ENCODE results near the gene CCDC80. TPM values are rescaled to one million over a fixed set of nuclear protein-coding genes. Genes with fewer than 3 reads are reported as not detected.

CCDC80 gene
- total RNA-seq, 1 donor from 2014 or later = 0.23 TPM

DNA sequence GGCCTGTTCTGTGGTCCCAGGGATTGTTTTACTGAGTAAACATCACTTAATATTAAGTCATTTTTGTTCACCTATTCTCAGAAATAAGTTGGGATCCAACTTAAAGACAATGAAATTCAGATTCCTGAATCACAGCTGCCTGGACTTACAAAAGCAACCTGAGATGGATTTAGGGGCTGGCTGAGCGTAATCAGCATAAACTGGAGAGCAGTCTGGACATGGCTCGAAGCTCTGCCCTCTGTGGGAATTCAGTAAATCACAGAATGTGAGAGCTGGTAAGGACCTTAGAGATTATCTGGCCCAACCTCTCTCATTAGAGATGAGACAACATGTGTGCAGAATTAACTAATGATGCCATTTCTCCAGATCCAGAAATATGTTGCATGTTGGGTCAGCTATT is 23.7 kb downstream of the CCDC80 start:
- intact Hi-C loops (cut with micrococcal nuclease) = no loop called here
- DNase-seq (ENCODE audit: low spot score) = no peak
- Mint-ChIP-seq H3K27me3 (ENCODE audit: insufficient read depth) (peaks cover 1% of the 10 kb centered on the region), H3K36me3 (ENCODE audit: low read depth) (peaks cover 2% of the 10 kb centered on the region), H3K27ac (no peak overlapping the region), H3K4me1 (ENCODE audit: low read depth) (peaks cover 14% of the 10 kb centered on the region), H3K9me3 (no peaks in the 10 kb centered on the region), H3K4me3 (no peak overlapping the region)

GRCh38 chr3:112615989-112616731 is 24.8 kb downstream of the CCDC80 start:
- H3K4me3 Mint-ChIP-seq = no peak overlapping the region
- intact Hi-C loops (cut with micrococcal nuclease) = no loop called here
- no peak for DNase-seq (ENCODE audit: low spot score)
- peaks cover 14% of the 10 kb centered on the region for H3K4me1 Mint-ChIP-seq (ENCODE audit: low read depth)
- H3K9me3 Mint-ChIP-seq = no peaks in the 10 kb centered on the region
- peaks cover 2% of the 10 kb centered on the region for H3K36me3 Mint-ChIP-seq (ENCODE audit: low read depth)
- no peak overlapping the region for H3K27ac Mint-ChIP-seq
- peaks cover 2% of the 10 kb centered on the region for H3K27me3 Mint-ChIP-seq (ENCODE audit: insufficient read depth)

- intact Hi-C loops (cut with micrococcal nuclease) = no loop called here
- Mint-ChIP-seq H3K9me3 (no peaks in the 10 kb centered on the region), H3K36me3 (ENCODE audit: low read depth) (peaks cover 2% of the 10 kb centered on the region), H3K4me1 (ENCODE audit: low read depth) (peaks cover 7% of the 10 kb centered on the region), H3K27ac (no peak overlapping the region), H3K27me3 (ENCODE audit: insufficient read depth) (peaks cover 7% of the 10 kb centered on the region), H3K4me3 (no peak overlapping the region)
- no peak for DNase-seq (ENCODE audit: low spot score)
Observed at GRCh38 chr3:112611752-112612515, 29.0 kb downstream of the CCDC80 start.

- no peak for DNase-seq (ENCODE audit: low spot score)
- intact Hi-C loops (cut with micrococcal nuclease) = no loop called here
- peaks cover 5% of the 10 kb centered on the region for H3K4me1 Mint-ChIP-seq (ENCODE audit: low read depth)
- no peak overlapping the region for H3K27ac Mint-ChIP-seq
- H3K27me3 Mint-ChIP-seq (ENCODE audit: insufficient read depth) = peaks cover 7% of the 10 kb centered on the region
- no peak overlapping the region for H3K4me3 Mint-ChIP-seq
- H3K36me3 Mint-ChIP-seq (ENCODE audit: low read depth) = peaks cover 2% of the 10 kb centered on the region
- no peaks in the 10 kb centered on the region for H3K9me3 Mint-ChIP-seq
Observed at GRCh38 chr3:112610121-112610520, 30.8 kb downstream of the CCDC80 start.

- no peaks in the 10 kb centered on the region for H3K36me3 Mint-ChIP-seq (ENCODE audit: low read depth)
- H3K9me3 Mint-ChIP-seq = no peaks in the 10 kb centered on the region
- no peak for DNase-seq (ENCODE audit: low spot score)
- no peak overlapping the region for H3K27ac Mint-ChIP-seq
- intact Hi-C loops (cut with micrococcal nuclease) = no loop called here
- peaks cover 7% of the 10 kb centered on the region for H3K27me3 Mint-ChIP-seq (ENCODE audit: insufficient read depth)
- peaks cover 20% of the 10 kb centered on the region for H3K4me1 Mint-ChIP-seq (ENCODE audit: low read depth)
- H3K4me3 Mint-ChIP-seq = no peak overlapping the region
Observed at GRCh38 chr3:112607863-112608262, 33.1 kb downstream of the CCDC80 start.

- DNase-seq (ENCODE audit: low spot score) = no peak
- peaks cover 5% of the 10 kb centered on the region for H3K27me3 Mint-ChIP-seq (ENCODE audit: insufficient read depth)
- H3K27ac Mint-ChIP-seq = no peak overlapping the region
- H3K36me3 Mint-ChIP-seq (ENCODE audit: low read depth) = no peaks in the 10 kb centered on the region
- no peaks in the 10 kb centered on the region for H3K9me3 Mint-ChIP-seq
- H3K4me1 Mint-ChIP-seq (ENCODE audit: low read depth) = peaks cover 31% of the 10 kb centered on the region
- H3K4me3 Mint-ChIP-seq = no peak overlapping the region
- intact Hi-C loops (cut with micrococcal nuclease) = no loop called here
Observed at GRCh38 chr3:112606098-112606497, 34.8 kb downstream of the CCDC80 start.

- Mint-ChIP-seq H3K27me3 (ENCODE audit: insufficient read depth) (peaks cover 5% of the 10 kb centered on the region), H3K36me3 (ENCODE audit: low read depth) (no peaks in the 10 kb centered on the region), H3K27ac (no peak overlapping the region), H3K4me3 (no peak overlapping the region), H3K9me3 (no peaks in the 10 kb centered on the region), H3K4me1 (ENCODE audit: low read depth) (peaks cover 31% of the 10 kb centered on the region)
- intact Hi-C loops (cut with micrococcal nuclease) = no loop called here
- DNase-seq (ENCODE audit: low spot score) = no peak
Observed at GRCh38 chr3:112605285-112605684, 35.7 kb downstream of the CCDC80 start.

- DNase-seq (ENCODE audit: low spot score) = no peak
- Mint-ChIP-seq H3K27ac (no peak overlapping the region), H3K4me3 (no peak overlapping the region), H3K4me1 (ENCODE audit: low read depth) (peaks cover 31% of the 10 kb centered on the region), H3K36me3 (ENCODE audit: low read depth) (no peaks in the 10 kb centered on the region), H3K27me3 (ENCODE audit: insufficient read depth) (peaks cover 5% of the 10 kb centered on the region), H3K9me3 (no peaks in the 10 kb centered on the region)
- intact Hi-C loops (cut with micrococcal nuclease) = no loop called here
Observed at GRCh38 chr3:112604536-112604935, 36.4 kb downstream of the CCDC80 start.

GRCh38 chr3:112602217-112602838 is 38.6 kb downstream of the CCDC80 start:
- H3K4me3 Mint-ChIP-seq = no peak overlapping the region
- H3K36me3 Mint-ChIP-seq (ENCODE audit: low read depth) = no peaks in the 10 kb centered on the region
- peaks cover 4% of the 10 kb centered on the region for H3K27me3 Mint-ChIP-seq (ENCODE audit: insufficient read depth)
- peaks cover 31% of the 10 kb centered on the region for H3K4me1 Mint-ChIP-seq (ENCODE audit: low read depth)
- H3K9me3 Mint-ChIP-seq = no peaks in the 10 kb centered on the region
- intact Hi-C loops (cut with micrococcal nuclease) = loop anchor here (1.0 to 2.0 kb wide), 2 partner anchors 20 to 39 kb away; no protein-coding TSS in a partner anchor
- no peak for DNase-seq (ENCODE audit: low spot score)
- H3K27ac Mint-ChIP-seq = peak overlapping the region; percentile 23

DNA sequence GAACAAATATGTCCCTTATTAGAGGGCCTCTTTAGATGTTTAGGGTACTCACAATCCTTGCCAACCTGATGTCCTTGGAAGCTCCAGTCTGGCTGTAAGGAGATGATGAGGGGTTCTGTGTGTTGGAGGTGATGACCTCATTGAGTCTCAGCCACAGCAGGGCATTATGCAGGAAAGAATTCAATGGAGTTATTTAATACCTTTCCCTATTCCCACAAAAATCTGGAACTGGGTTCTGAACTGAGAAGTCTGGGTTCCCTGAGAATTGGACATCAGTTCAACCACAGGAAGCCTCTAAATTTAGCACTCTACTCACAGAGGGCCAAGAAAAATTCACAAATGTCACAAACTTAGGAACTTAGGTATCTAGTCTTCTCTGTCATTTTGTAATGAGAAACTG is 42.2 kb downstream of the CCDC80 start:
- peaks cover 3% of the 10 kb centered on the region for H3K36me3 Mint-ChIP-seq (ENCODE audit: low read depth)
- H3K4me1 Mint-ChIP-seq (ENCODE audit: low read depth) = peaks cover 13% of the 10 kb centered on the region
- no peak overlapping the region for H3K27ac Mint-ChIP-seq
- intact Hi-C loops (cut with micrococcal nuclease) = no loop called here
- H3K9me3 Mint-ChIP-seq = no peaks in the 10 kb centered on the region
- DNase-seq (ENCODE audit: low spot score) = no peak
- no peak overlapping the region for H3K4me3 Mint-ChIP-seq
- H3K27me3 Mint-ChIP-seq (ENCODE audit: insufficient read depth) = no peaks in the 10 kb centered on the region

- H3K27ac Mint-ChIP-seq = no peak overlapping the region
- intact Hi-C loops (cut with micrococcal nuclease) = no loop called here
Observed at GRCh38 chr3:112597945-112598344, 43.0 kb downstream of the CCDC80 start.

GRCh38 chr3:112594856-112595255 is 46.1 kb downstream of the CCDC80 start:
- no peak for DNase-seq (ENCODE audit: low spot score)
- no peaks in the 10 kb centered on the region for H3K4me1 Mint-ChIP-seq (ENCODE audit: low read depth)
- peaks cover 13% of the 10 kb centered on the region for H3K36me3 Mint-ChIP-seq (ENCODE audit: low read depth)
- H3K27me3 Mint-ChIP-seq (ENCODE audit: insufficient read depth) = no peaks in the 10 kb centered on the region
- H3K27ac Mint-ChIP-seq = no peak overlapping the region
- intact Hi-C loops (cut with micrococcal nuclease) = no loop called here
- no peak overlapping the region for H3K4me3 Mint-ChIP-seq
- H3K9me3 Mint-ChIP-seq = peaks cover 10% of the 10 kb centered on the region

More at GRCh38 chr3:112597945-112598344, 43.0 kb downstream of the CCDC80 start:
- H3K4me1 Mint-ChIP-seq (ENCODE audit: low read depth) = peaks cover 10% of the 10 kb centered on the region
- H3K36me3 Mint-ChIP-seq (ENCODE audit: low read depth) = peaks cover 5% of the 10 kb centered on the region
- H3K4me3 Mint-ChIP-seq = no peak overlapping the region
- H3K9me3 Mint-ChIP-seq = peaks cover 2% of the 10 kb centered on the region
- H3K27me3 Mint-ChIP-seq (ENCODE audit: insufficient read depth) = no peaks in the 10 kb centered on the region
- DNase-seq (ENCODE audit: low spot score) = no peak

DNA sequence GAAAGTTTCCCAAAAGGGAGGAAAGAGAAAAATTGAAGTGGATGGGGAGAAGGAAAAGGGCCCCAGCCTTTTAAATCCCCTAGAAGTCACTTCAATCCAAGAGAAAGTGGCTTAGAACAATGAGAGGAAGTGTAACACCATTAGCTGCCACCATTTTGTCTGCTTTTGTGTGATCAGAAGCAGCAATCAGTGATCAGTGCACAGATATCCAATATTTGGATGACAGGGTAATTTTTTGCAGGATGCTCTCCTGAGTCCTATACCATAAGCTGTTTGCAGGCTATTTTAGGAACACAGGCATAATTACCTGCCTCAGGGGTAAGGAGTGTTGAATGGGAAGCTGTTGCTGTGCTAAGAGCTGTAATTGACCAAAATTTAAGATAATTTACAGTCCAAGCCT is 47.7 kb downstream of the CCDC80 start:
- intact Hi-C loops (cut with micrococcal nuclease) = no loop called here
- Mint-ChIP-seq H3K36me3 (ENCODE audit: low read depth) (peaks cover 20% of the 10 kb centered on the region), H3K4me1 (ENCODE audit: low read depth) (no peaks in the 10 kb centered on the region)

More for the DNA sequence above, 47.7 kb downstream of the CCDC80 start:
- no peaks in the 10 kb centered on the region for H3K27me3 Mint-ChIP-seq (ENCODE audit: insufficient read depth)
- DNase-seq (ENCODE audit: low spot score) = no peak
- no peak overlapping the region for H3K4me3 Mint-ChIP-seq
- H3K9me3 Mint-ChIP-seq = peaks cover 10% of the 10 kb centered on the region
- no peak overlapping the region for H3K27ac Mint-ChIP-seq
